HCT116 (cell line): ENCODE measurements around the gene FBXO47.

Experiments used
- CTCF ChIP-seq, 3 experiments: fragments of 200-600 bp in 1 of 3; sonication (generic) in 1 of 3; IDR thresholded peaks in 2 of 3; conservative IDR thresholded peaks in 1 of 3; 2 replicates each; pipeline ENCODE4 v1.5.1; 2012 to 2017; ENCODE audit warnings: low read depth in 2 of 3, low read length in 2 of 3, antibody characterized with exemption in 1 of 3, borderline replicate concordance in 1 of 3, control low read depth in 1 of 3, mild to moderate bottlenecking in 1 of 3, mixed read lengths in 1 of 3, mixed run types in 1 of 3, moderate library complexity in 1 of 3; ENCODE audit not compliant: insufficient read depth in 1 of 3
- EGR1 ChIP-seq: IDR thresholded peaks from 2 replicates; pipeline ENCODE4 v1.6.1; 2012; ENCODE audit warnings: low read depth
- EZH2 ChIP-seq: fragments of 200-600 bp; sonication (generic); IDR thresholded peaks from 2 replicates; pipeline ENCODE4 v1.6.1; 2017; ENCODE audit warnings: antibody characterized with exemption, mixed run types
- JUND ChIP-seq: IDR thresholded peaks from 2 replicates; pipeline ENCODE4 v1.6.1; 2012
- POLR2A ChIP-seq: IDR thresholded peaks from 2 replicates; pipeline ENCODE4 v1.7.0; 2011; ENCODE audit warnings: borderline replicate concordance; ENCODE audit not compliant: insufficient read depth, insufficient read length; ENCODE audit errors: extremely low read depth
- POLR2AphosphoS5 ChIP-seq: IDR thresholded peaks from 2 replicates; pipeline ENCODE4 v1.6.1; 2011; ENCODE audit warnings: mild to moderate bottlenecking, low read depth, low read length, moderate library complexity
- SP1 ChIP-seq: IDR thresholded peaks from 2 replicates; pipeline ENCODE4 v1.6.1; 2012; ENCODE audit warnings: low read depth
- YY1 ChIP-seq: IDR thresholded peaks from 2 replicates; pipeline ENCODE4 v1.6.1; 2011; ENCODE audit warnings: low read length, low read depth, moderate library complexity, mild to moderate bottlenecking; ENCODE audit not compliant: insufficient replicate concordance; ENCODE audit errors: extremely low read depth
- ZNF274 ChIP-seq: fragments of 200-500 bp; sonication (Bioruptor generic); IDR thresholded peaks from 2 replicates; pipeline ENCODE4 v1.6.1; 2014; ENCODE audit warnings: mild to moderate bottlenecking, low read depth, low read length, inconsistent platforms

DNA sequence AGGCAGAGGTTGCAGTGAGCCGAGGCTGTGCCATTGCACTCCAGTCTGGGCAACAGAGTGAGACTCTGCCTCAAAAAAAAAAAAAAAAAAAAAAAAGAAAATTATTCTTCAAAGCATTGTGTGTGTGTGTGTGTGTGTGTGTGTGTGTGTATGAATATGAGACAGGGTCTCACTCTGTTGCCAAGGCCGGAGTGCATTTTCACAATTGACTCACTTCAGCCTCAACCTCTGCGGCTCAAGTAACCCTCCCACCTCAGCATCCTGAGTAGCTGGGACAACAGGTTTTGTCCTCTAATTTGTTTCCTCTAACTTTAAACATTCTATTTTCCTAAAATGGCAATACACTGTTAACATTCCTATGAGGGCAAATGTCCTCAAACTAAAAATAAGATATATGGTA, 7.7 kb downstream of the FBXO47 start:
- no peak for TF ChIP-seq POLR2A
- TF ChIP-seq CTCF (IDR thresholded peaks at IDR 0.05 in 2 of 3, conservative IDR thresholded peaks at IDR 0.05 in 1 of 3; ENCODE audit: borderline replicate concordance in 1 of 3, insufficient read depth in 1 of 3, low read depth in 2 of 3, low read length in 2 of 3) = no peak
- no peak for TF ChIP-seq ZNF274
- no peak for TF ChIP-seq EZH2
- TF ChIP-seq EGR1 = no peak
- no peak for TF ChIP-seq POLR2AphosphoS5
- no peak for TF ChIP-seq SP1
- no peak for TF ChIP-seq JUND
- TF ChIP-seq YY1 = no peak
